Natural killer cell treated with Interleukin-12 subunit alpha and Interleukin-12 subunit beta and Interleukin-15 and Interleukin-18, amount 100 ng/mL, for 72 hours (primary cell): ENCODE measurements around the gene MRPL50. TPM values are rescaled to one million over a fixed set of nuclear protein-coding genes. Genes with fewer than 3 reads are reported as not detected.

ENCODE experiments used
- ATAC-seq, 2 donors: fragments of 150-1000 bp; cut with Tn5 transposase in 1 of 2; sonication (Bioruptor Pico), chemical (Tn5 transposase) in 1 of 2; 2 replicates each; pipeline ENCODE4 v1.10.0; 2021
- DNase-seq: peaks from one replicate; pipeline ENCODE4 v3.0.0; 2022; ENCODE audit warnings: low spot score
- H3K27ac Mint-ChIP-seq, 2 donors: 1 replicate in 1 of 2; 2 replicates in 1 of 2; pipeline ENCODE4 v1.8.0; 2022; ENCODE audit warnings: mixed read lengths in 2 of 2, mild to moderate bottlenecking in 1 of 2, moderate library complexity in 1 of 2
- H3K27me3 Mint-ChIP-seq, 2 donors: 1 replicate in 1 of 2; 2 replicates in 1 of 2; pipeline ENCODE4 v1.8.0; 2022; ENCODE audit warnings: mixed read lengths in 2 of 2
- H3K36me3 Mint-ChIP-seq: one replicate; pipeline ENCODE4 v1.8.0; 2022; ENCODE audit warnings: mixed read lengths
- H3K4me1 Mint-ChIP-seq, 2 donors: 1 replicate in 1 of 2; 2 replicates in 1 of 2; pipeline ENCODE4 v1.8.0; 2022; ENCODE audit warnings: low read depth in 2 of 2, mixed read lengths in 2 of 2, mild to moderate bottlenecking in 1 of 2
- H3K4me3 Mint-ChIP-seq: one replicate; pipeline ENCODE4 v1.8.0; 2022; ENCODE audit warnings: mixed read lengths
- H3K9me3 Mint-ChIP-seq: 2 replicates; pipeline ENCODE4 v1.8.0; 2022; ENCODE audit warnings: mixed read lengths
- total RNA-seq, 2 donors: library from RNA; stranded (reverse); gene quantifications; one replicate each; pipeline ENCODE4 v1.2.3, GENCODE V29; 2022

Gene MRPL50
- total RNA-seq, 2 donors from 2014 or later = 9.1 to 10.5 TPM

GRCh38 chr9:101359679-101360078 is 38.7 kb downstream of the MRPL50 start:
- ATAC-seq (no peak), DNase-seq (no peak)
- no peaks in the 10 kb centered on the region for H3K9me3 Mint-ChIP-seq
- no peaks in the 10 kb centered on the region for H3K4me1 Mint-ChIP-seq
- no peak overlapping the region for H3K27ac Mint-ChIP-seq
- no peak overlapping the region for H3K4me3 Mint-ChIP-seq
- peaks cover 0 to 6% of the 10 kb centered on the region in 2 donors for H3K27me3 Mint-ChIP-seq
- no peaks in the 10 kb centered on the region for H3K36me3 Mint-ChIP-seq

GRCh38 chr9:101356619-101357018 is 41.8 kb downstream of the MRPL50 start:
- ATAC-seq = no peak
- H3K4me3 Mint-ChIP-seq = no peak overlapping the region

GRCh38 chr9:101354765-101355708 is 43.4 kb downstream of the MRPL50 start:
- H3K9me3 Mint-ChIP-seq = no peaks in the 10 kb centered on the region
- no peak for ATAC-seq

More at GRCh38 chr9:101356619-101357018, 41.8 kb downstream of the MRPL50 start:
- Mint-ChIP-seq H3K36me3 (no peaks in the 10 kb centered on the region), H3K27me3 (peaks cover 4 to 8% of the 10 kb centered on the region in 2 donors), H3K27ac (no peak overlapping the region), H3K9me3 (no peaks in the 10 kb centered on the region), H3K4me1 (no peaks in the 10 kb centered on the region)
- DNase-seq = no peak

GRCh38 chr9:101354143-101354764 is 44.2 kb downstream of the MRPL50 start:
- H3K4me3 Mint-ChIP-seq = no peak overlapping the region
- no peaks in the 10 kb centered on the region for H3K4me1 Mint-ChIP-seq
- H3K27me3 Mint-ChIP-seq = peaks cover 5 to 8% of the 10 kb centered on the region in 2 donors
- no peak for DNase-seq
- H3K9me3 Mint-ChIP-seq = no peaks in the 10 kb centered on the region
- H3K27ac Mint-ChIP-seq = no peak overlapping the region
- no peak for ATAC-seq
- no peaks in the 10 kb centered on the region for H3K36me3 Mint-ChIP-seq

More at GRCh38 chr9:101354765-101355708, 43.4 kb downstream of the MRPL50 start:
- DNase-seq = no peak
- Mint-ChIP-seq H3K4me1 (no peaks in the 10 kb centered on the region), H3K27me3 (peaks cover 4 to 8% of the 10 kb centered on the region in 2 donors), H3K27ac (no peak overlapping the region), H3K4me3 (no peak overlapping the region), H3K36me3 (no peaks in the 10 kb centered on the region)

- Mint-ChIP-seq H3K9me3 (peaks cover 3% of the 10 kb centered on the region), H3K36me3 (no peaks in the 10 kb centered on the region), H3K27ac (no peak overlapping the region), H3K4me3 (no peak overlapping the region), H3K27me3 (peaks cover 10 to 14% of the 10 kb centered on the region in 2 donors), H3K4me1 (no peaks in the 10 kb centered on the region)
- DNase-seq (no peak), ATAC-seq (no peak)
Measured at GRCh38 chr9:101353683-101354082, 44.7 kb downstream of the MRPL50 start.

GRCh38 chr9:101352892-101353463 is 45.4 kb downstream of the MRPL50 start:
- no peaks in the 10 kb centered on the region for H3K4me1 Mint-ChIP-seq
- H3K9me3 Mint-ChIP-seq = peaks cover 3% of the 10 kb centered on the region
- H3K27ac Mint-ChIP-seq = no peak overlapping the region
- no peak overlapping the region for H3K4me3 Mint-ChIP-seq
- ATAC-seq (no peak), DNase-seq (no peak)
- H3K27me3 Mint-ChIP-seq = peaks cover 10 to 16% of the 10 kb centered on the region in 2 donors
- no peaks in the 10 kb centered on the region for H3K36me3 Mint-ChIP-seq

- H3K36me3 Mint-ChIP-seq = no peaks in the 10 kb centered on the region
- H3K27ac Mint-ChIP-seq = no peak overlapping the region
- no peak for DNase-seq
- peaks cover 3% of the 10 kb centered on the region for H3K9me3 Mint-ChIP-seq
- H3K4me1 Mint-ChIP-seq = no peaks in the 10 kb centered on the region
- no peak for ATAC-seq
- H3K27me3 Mint-ChIP-seq = peaks cover 13 to 16% of the 10 kb centered on the region in 2 donors
- no peak overlapping the region for H3K4me3 Mint-ChIP-seq
Measured at GRCh38 chr9:101350285-101350684, 48.1 kb downstream of the MRPL50 start.

- Mint-ChIP-seq H3K27me3 (peaks cover 11 to 18% of the 10 kb centered on the region in 2 donors), H3K36me3 (no peaks in the 10 kb centered on the region), H3K4me3 (no peak overlapping the region), H3K9me3 (peaks cover 3% of the 10 kb centered on the region), H3K4me1 (no peaks in the 10 kb centered on the region), H3K27ac (no peak overlapping the region)
- ATAC-seq = no peak
- no peak for DNase-seq
Measured at GRCh38 chr9:101342595-101342994, 55.8 kb downstream of the MRPL50 start.

GRCh38 chr9:101341958-101342357 is 56.5 kb downstream of the MRPL50 start:
- Mint-ChIP-seq H3K27ac (no peak overlapping the region), H3K27me3 (peaks cover 11 to 18% of the 10 kb centered on the region in 2 donors), H3K9me3 (peaks cover 3% of the 10 kb centered on the region), H3K4me3 (no peak overlapping the region), H3K36me3 (no peaks in the 10 kb centered on the region), H3K4me1 (no peaks in the 10 kb centered on the region)
- DNase-seq (no peak), ATAC-seq (no peak)

Other genes starting within 250 kb of the MRPL50 start
- under 1 TPM in 1 of 2 donors, not detected in 1; 0.07 TPM for gene BAAT, start 13.6 kb downstream of the MRPL50 start, total RNA-seq
- gene ZNF189, start 233 bp upstream of the MRPL50 start, total RNA-seq = 10 to 100 TPM; 11.1 to 12.6 TPM
- gene ALDOB, start 37.2 kb upstream of the MRPL50 start, total RNA-seq = not detected
- gene RNF20, start 135.2 kb upstream of the MRPL50 start, total RNA-seq = 10 to 100 TPM; 39.3 to 46.0 TPM
- not detected for gene PPP3R2, start 196.4 kb upstream of the MRPL50 start, total RNA-seq